ENCODE measurements around the gene FAM9C. TPM values are rescaled to one million over a fixed set of nuclear protein-coding genes. Genes with fewer than 3 reads are reported as not detected.

FAM9C gene
- total and polyA plus RNA-seq, 2 donors (not counting 1 experiment from before 2014, with no cell fraction given) = not detected

- Mint-ChIP-seq H3K4me3 (peak overlapping the region; percentile 82), H3K27ac (peak overlapping the region; percentile 89), H3K27me3 (no peaks in the 10 kb centered on the region), H3K4me1 (peaks cover 77% of the 10 kb centered on the region), H3K9me3 (ENCODE audit: insufficient read depth) (no peaks in the 10 kb centered on the region)
- peaks cover 4% of the 10 kb centered on the region for H3K79me2 ChIP-seq (ENCODE audit: control insufficient read depth, insufficient read depth, low read length)
- H3K36me3 ChIP-seq (replicated peaks in 1 of 2; ENCODE audit: control extremely low read depth in 1 of 2, control insufficient read depth in 1 of 2, extremely low read depth in 1 of 2, insufficient read depth in 2 of 2, low read length in 1 of 2) = no peaks in the 10 kb centered on the region
- H3K9me3 ChIP-seq (ENCODE audit: control extremely low read depth in 1 of 3, control insufficient read depth in 2 of 3, insufficient read depth in 1 of 3, low read length in 2 of 3) = no peaks in the 10 kb centered on the region
- intact Hi-C loops (cut with micrococcal nuclease) = loop anchor here (1.0 kb wide), 1 partner anchor 45 kb away; no protein-coding TSS in a partner anchor
- peaks cover 0 to 5% (median 0%) of the 10 kb centered on the region in 4 experiments for H3K27me3 ChIP-seq (replicated peaks in 1 of 4; ENCODE audit: control extremely low read depth in 1 of 4, control insufficient read depth in 3 of 4, insufficient read depth in 4 of 4, low read length in 3 of 4)
- H2AFZ ChIP-seq (ENCODE audit: insufficient read depth, low read depth, low read length, poor library complexity, severe bottlenecking) = no peak overlapping the region
- CTCF ChIA-PET = interaction anchor here (0.7 to 3.8 kb wide), 7 partner anchors 29 to 334 kb away, joined by 3 to 14 read pairs (median 7); no protein-coding TSS in a partner anchor
- DNase-seq (peak; percentile 59), ATAC-seq (ENCODE audit: low read depth) (peak; percentile 66)
- H3K27ac ChIP-seq (ENCODE audit: low read length in 2 of 2) = peak overlapping the region; percentile 51 to 52
- whole genome bisulfite sequencing (ENCODE audit: insufficient coverage) = 20% methylated on average over 1 of the region's 9 CpGs
- POLR2A ChIA-PET = interaction anchor here (1.1 to 2.7 kb wide), 3 partner anchors 25 to 30 kb away, joined by 3 to 10 read pairs (median 3); no protein-coding TSS in a partner anchor
- H3K4me1 ChIP-seq (ENCODE audit: control insufficient read depth in 2 of 2, insufficient read depth in 2 of 2, low read length in 2 of 2) = peaks cover 82 to 85% of the 10 kb centered on the region in 2 donors
- peak overlapping the region; percentile 69 for H3K4me2 ChIP-seq (replicated peaks; ENCODE audit: low read depth, low read length, poor library complexity, severe bottlenecking)
- TF ChIP-seq, protein P1, sequence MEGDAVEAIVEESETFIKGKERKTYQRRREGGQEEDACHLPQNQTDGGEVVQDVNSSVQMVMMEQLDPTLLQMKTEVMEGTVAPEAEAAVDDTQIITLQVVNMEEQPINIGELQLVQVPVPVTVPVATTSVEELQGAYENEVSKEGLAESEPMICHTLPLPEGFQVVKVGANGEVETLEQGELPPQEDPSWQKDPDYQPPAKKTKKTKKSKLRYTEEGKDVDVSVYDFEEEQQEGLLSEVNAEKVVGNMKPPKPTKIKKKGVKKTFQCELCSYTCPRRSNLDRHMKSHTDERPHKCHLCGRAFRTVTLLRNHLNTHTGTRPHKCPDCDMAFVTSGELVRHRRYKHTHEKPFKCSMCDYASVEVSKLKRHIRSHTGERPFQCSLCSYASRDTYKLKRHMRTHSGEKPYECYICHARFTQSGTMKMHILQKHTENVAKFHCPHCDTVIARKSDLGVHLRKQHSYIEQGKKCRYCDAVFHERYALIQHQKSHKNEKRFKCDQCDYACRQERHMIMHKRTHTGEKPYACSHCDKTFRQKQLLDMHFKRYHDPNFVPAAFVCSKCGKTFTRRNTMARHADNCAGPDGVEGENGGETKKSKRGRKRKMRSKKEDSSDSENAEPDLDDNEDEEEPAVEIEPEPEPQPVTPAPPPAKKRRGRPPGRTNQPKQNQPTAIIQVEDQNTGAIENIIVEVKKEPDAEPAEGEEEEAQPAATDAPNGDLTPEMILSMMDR (IDR thresholded peaks at IDR 0.05) = no peak
- TF ChIP-seq EZH2 (IDR thresholded peaks at IDR 0.05; ENCODE audit: borderline replicate concordance, insufficient read depth, low read depth, low read length, poor library complexity, severe bottlenecking) = no peak
- H3K4me3 ChIP-seq (ENCODE audit: control extremely low read depth in 1 of 5, extremely low read depth in 1 of 5, insufficient read depth in 1 of 5, low read depth in 2 of 5, low read length in 4 of 5) = peak overlapping the region in 2 of 5 experiments; percentile 1 to 36
- H3K9ac ChIP-seq (ENCODE audit: low read length) = peak overlapping the region; percentile 12
- no peaks in the 10 kb centered on the region for H4K20me1 ChIP-seq (ENCODE audit: control insufficient read depth, insufficient read depth, low read length, poor library complexity, severe bottlenecking)
Measured at GRCh38 chrX:13005661-13006473, 38.6 kb downstream of the FAM9C start.

Data from B cell (primary cell).